Myocyte (in vitro differentiated cells): ENCODE results near the gene ALPI. TPM values are rescaled to one million over a fixed set of nuclear protein-coding genes. Genes with fewer than 3 reads are reported as not detected.

Experiments used
- DNase-seq: peaks from one replicate; pipeline ENCODE4 v3.0.0-alpha.2; 2012; ENCODE audit warnings: low read depth
- total RNA-seq: library from RNA; depleted of rRNA; stranded (reverse); fragments of >200 nt; gene quantifications from 2 replicates; pipeline ENCODE4 v1.2.3, GENCODE V29; 2014

The ALPI gene
- total RNA-seq, 1 donor from 2014 or later = not detected

DNA sequence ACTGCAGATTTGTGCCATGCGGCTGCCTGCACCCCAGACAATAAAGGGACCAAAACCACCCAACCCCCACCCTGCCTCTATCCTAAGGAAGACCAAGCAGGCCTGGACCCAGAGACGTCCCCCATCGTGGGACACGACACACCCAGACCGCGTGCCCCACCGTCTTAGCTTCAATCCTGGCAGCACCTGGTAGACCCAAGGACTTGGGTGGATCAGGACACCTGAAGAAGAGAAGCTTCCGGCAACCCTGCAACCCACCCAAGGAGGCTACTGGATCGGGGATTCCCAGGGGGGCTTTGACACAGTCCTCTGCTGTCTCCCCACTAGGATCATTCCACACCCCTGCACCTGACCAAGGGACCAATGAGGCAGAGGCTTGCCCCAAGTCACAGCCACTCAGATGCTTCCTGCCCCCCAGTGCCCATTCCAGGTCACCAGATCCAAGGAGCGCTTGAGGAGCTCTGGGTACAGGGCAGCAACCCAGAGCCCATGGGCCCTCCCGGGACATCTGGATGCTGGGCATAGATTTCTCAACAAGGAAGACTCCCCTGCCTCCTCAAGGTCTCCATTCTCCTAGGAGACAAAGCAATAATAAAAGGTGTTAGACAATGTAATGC, 3.6 kb downstream of the ALPI start:
- no peak for DNase-seq

DNA sequence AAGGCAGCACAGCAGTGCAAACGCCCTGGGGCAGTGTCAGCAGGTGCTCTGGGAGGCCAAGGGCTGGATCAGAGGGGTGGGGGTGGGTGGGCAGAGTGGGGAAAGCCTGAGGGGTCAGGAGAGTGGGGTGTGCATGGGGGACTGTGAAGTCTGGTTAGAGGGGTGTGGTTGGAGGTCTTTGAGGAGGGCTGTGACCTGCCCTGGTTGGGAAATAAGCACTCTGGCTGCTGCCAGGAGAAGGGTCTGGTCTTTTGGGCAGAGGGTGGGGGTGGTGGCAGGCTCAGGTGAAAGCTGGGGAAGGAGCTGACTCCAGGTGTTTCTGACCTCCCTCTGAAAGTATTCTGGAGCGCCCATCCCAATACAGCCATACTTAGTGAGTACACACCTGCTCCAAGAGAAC, 4.2 kb downstream of the ALPI start:
- no peak for DNase-seq

DNA sequence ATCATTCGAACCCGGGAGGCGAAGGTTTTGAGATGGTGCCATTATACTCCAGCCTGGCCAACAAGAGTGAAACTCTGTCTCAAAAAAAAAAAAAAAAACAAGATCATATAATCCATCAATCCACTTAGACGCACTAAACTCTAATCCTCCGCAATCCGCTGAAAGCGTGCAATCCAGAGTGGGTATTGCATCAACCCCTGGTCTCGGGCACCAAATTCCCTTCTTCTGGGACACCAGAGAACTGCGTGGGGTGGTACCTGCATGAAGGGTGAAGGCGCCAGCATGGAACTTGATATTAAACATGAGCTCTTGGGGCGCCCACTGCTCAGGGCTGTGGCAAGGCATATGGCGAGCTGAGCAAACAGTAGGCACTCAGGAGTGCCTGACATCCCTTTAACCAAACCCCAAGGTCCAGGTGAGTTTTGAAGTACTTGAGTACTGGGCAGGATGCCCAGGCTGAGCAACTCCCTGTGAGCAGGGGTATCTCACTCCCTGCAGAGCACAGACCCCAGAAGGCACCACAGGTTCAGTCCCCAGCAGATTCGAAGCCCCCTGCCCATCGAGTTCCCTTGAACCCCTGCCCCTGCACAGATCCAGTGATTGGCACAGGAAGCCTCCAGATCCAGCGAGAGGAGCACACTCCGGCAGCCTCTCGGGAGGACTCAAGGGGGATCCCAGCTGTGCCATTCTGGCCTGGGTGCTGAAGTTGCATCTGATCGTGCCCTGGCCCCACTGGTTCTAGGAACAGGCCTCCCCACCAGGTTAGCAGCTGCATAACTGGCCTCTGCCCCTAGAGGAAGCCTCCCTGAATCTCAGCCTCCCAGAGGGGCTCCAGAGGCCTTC, 8.0 kb downstream of the ALPI start:
- no peak for DNase-seq

DNA sequence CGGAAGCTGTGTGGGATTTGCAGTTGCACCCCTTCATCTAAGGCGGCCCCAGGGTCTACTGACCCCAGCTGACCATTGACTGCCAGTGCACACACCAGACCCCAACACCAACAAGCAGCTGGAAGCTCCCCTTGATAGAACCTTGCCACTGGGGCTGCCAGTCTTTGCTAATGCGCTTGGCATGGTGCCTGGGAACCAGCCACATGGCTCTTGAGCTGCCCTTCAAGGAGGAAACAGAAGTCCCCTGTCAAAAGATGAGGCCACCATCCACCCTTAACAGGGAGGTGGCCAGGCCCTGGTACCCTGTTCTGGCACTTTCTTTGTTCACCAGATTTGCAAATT, 8.6 kb downstream of the ALPI start:
- no peak for DNase-seq

GRCh38 chr2:232465061-232465460, 9.1 kb downstream of the ALPI start:
- no peak for DNase-seq

GRCh38 chr2:232466221-232466620, 10.3 kb downstream of the ALPI start:
- DNase-seq = no peak

- DNase-seq = peak; percentile 39
Measured at GRCh38 chr2:232473467-232473890, 17.5 kb downstream of the ALPI start.

DNA sequence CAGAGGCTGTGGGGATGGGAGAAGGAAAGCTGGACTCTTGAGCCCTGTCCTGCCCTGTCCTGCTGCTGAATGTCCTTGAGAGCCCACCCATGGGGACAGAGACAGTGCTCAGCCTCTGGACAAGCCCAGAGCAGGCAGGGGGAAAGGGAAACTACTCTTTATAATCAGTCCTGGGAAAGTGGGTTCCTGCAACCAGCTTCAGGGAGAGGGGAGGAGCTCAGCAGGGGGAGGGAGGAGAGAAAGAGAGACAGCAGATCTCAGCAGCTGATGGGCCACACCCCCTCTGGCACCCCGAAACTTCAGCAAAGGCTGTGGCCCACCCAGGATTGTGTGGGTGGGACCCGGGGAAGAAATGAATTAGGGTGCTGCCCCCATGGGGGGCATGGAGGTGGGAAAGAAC, 20.1 kb downstream of the ALPI start:
- DNase-seq = no peak

DNA sequence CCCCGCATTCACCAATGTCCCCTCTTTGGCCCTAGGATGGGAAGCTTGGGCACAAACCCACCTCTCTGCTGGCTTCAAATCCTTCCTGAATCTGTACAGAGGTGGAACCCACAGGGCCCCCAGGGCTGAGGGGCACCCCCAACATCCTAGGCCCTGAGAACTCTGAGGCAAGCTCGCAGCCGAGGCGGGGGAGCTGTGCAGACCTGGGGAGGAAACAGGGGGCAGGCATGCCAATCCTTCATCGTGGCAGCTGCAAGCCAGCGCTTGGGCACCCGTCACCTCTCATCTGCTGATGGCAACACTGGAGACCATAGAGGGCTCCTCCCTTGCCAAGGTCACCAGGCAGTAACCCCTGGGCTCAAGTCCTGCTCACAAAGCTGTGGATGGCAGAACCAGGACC, 20.8 kb downstream of the ALPI start:
- no peak for DNase-seq

DNA sequence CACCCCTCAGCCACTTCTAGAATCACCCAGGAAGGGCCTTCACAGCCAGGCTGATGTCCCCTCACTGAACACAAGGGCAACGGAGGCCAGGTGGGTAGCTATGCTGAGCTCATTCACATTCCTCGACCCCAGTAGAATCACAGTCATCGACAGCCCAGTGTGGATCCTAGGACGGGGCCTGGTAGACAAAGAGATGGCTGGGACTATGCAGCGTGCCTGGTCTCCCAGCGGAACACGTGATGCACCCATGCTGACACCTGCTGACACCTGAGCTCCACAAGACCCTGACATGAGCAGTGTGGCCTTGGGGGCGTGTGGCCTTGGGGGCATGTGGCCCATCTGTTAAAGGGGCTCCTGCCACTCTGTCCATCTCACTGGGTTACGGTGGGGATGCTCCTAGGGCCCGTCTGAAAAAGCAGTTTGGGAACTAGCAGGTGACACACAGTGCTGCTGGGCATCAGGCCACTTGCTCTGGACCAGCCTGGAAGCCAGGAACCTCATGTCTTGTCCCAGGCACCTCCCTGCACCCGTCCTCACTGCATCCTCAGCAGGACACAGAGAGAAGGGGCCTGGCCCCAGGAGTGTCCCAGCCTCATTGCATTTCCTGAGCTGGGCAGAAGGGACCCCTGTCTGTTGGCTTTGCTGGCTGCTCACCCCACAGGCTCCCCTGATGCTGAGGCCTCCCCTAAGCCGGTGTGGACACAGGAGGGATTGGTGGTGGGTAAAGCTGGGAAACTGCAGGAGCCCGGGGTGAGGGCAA, 22.0 kb downstream of the ALPI start:
- DNase-seq = no peak

DNA sequence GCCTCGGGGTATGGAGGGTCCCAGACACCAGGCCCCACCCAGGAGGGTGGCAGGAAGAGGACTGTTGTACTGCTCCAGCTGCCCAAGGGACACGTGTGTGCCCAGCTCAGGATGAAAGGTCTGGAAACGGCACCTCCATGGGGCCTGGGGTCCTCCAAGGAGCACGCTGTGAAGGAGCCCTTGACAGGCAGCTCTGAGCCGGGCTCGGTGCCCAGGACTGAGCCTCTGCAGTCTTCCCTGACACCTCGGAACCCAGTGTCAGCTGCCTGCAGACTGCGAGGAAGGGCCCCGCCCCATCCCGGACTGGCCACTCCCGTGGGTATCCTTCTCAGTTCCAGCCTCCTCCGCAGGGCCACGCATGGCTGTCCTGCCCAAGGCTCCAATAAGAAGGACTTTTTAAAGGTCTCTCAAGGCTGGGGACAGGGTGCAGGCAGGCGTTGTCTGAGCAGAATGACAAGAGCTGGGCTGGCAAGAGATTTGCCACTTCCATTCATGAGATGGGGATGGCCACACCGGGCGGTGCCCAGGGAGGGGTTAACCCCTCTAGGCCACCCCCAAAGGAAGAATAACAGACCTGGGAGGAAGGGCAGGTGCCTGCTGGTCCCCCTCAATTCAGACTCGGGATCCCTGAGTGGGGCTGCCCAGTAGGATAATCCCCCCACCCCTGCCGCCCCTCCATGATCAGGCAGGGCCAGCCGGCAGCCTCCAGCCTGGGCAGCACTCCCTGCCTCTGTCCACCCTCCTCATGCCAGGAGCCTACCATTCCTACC, 22.8 kb downstream of the ALPI start:
- no peak for DNase-seq

- DNase-seq = no peak
Measured at GRCh38 chr2:232479341-232480200, 23.6 kb downstream of the ALPI start.

- DNase-seq = no peak
Measured at GRCh38 chr2:232480201-232481190, 24.5 kb downstream of the ALPI start.

GRCh38 chr2:232481322-232482140, 25.6 kb downstream of the ALPI start:
- DNase-seq = no peak

DNA sequence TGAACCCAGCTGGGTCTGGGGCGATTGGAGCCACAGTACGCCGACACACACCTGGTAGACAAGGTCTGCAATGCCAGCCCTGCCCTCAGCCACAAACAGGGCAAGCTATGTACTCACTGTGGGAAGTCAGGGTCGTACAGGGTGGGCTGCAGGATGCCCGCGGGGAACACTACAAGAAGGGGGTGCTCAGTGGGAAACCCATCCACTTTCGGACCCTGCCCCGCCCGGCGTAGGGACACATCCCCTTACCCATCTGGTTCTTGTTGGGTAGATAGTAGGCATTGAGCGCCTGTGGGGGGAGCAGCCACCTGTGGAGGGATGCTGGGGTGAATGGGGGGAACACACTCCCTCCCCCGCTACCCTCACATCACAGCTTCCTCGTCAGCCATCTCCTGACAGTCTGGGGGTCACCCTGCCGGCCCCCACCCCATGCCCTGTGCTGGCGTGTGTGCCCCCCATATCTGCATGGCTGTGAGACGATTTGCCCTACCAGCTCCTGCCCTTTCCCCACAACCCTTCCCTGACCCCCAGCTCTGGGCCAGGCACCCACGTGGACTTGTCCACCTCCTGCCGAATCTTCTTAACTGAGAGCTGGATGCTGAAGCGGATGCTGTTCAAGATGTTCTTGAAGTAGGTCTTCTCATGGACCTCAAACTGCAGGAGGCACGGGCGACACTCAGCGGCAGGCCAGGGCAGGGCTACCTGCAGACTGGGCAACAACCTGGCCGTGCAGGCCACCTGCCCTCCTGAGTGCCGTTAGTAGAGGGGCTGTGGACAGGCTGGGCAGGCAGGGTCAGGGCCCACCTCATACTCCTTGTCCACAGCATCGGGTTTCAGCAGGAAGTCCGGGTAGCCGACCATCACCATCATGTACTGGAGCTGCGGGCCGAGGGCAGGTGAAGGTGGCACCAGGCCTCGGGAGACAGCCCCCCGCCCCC, 26.6 kb downstream of the ALPI start:
- DNase-seq = no peak

GRCh38 chr2:232483311-232483922, 27.5 kb downstream of the ALPI start:
- DNase-seq = no peak
